IMR-90 (cell line): Measurements from ENCODE around the gene ARHGAP12.

Source experiments
- BHLHE40 ChIP-seq: fragments of 150-350 bp; IDR thresholded peaks from 2 replicates; pipeline ENCODE4 v1.6.1; 2016; ENCODE audit warnings: mild to moderate bottlenecking, low read depth, low read length
- CEBPB ChIP-seq: IDR thresholded peaks from 2 replicates; pipeline ENCODE4 v1.6.1; 2012; ENCODE audit warnings: low read depth, low read length, improper control_type of control experiment
- CTCF ChIP-seq: conservative IDR thresholded peaks from 2 replicates; pipeline ENCODE4 v1.5.1; 2012; ENCODE audit warnings: mild to moderate bottlenecking, low read depth, low read length, improper control_type of control experiment
- ELK1 ChIP-seq: fragments of 150-350 bp; IDR thresholded peaks from 2 replicates; pipeline ENCODE4 v1.6.1; 2016; ENCODE audit warnings: low read depth, mild to moderate bottlenecking, low read length, moderate library complexity, borderline replicate concordance
- FOS ChIP-seq: fragments of 150-350 bp; IDR thresholded peaks from 2 replicates; pipeline ENCODE4 v1.6.1; 2016; ENCODE audit warnings: low read depth, low read length
- MAFK ChIP-seq: IDR thresholded peaks from 2 replicates; pipeline ENCODE4 v1.6.1; 2012; ENCODE audit warnings: low read depth, low read length, improper control_type of control experiment
- MAZ ChIP-seq: IDR thresholded peaks from 2 replicates; pipeline ENCODE4 v1.6.1; 2012; ENCODE audit warnings: low read depth, mild to moderate bottlenecking, low read length, improper control_type of control experiment, moderate library complexity, borderline replicate concordance
- MXI1 ChIP-seq: IDR thresholded peaks from 2 replicates; pipeline ENCODE4 v1.6.1; 2012; ENCODE audit warnings: low read depth, mild to moderate bottlenecking, low read length, moderate library complexity, borderline replicate concordance
- NFE2L2 ChIP-seq: fragments of 150-350 bp; IDR thresholded peaks from 2 replicates; pipeline ENCODE4 v1.6.1; 2016; ENCODE audit warnings: low read depth, mild to moderate bottlenecking, low read length
- POLR2A ChIP-seq: IDR thresholded peaks from 2 replicates; pipeline ENCODE4 v1.6.1; 2012; ENCODE audit warnings: mild to moderate bottlenecking, low read depth, low read length
- RAD21 ChIP-seq: IDR thresholded peaks from 2 replicates; pipeline ENCODE4 v1.6.1; 2012; ENCODE audit warnings: low read length, improper control_type of control experiment
- SMC3 ChIP-seq: fragments of 150-350 bp; IDR thresholded peaks from 2 replicates; pipeline ENCODE4 v1.6.1; 2016; ENCODE audit warnings: low read depth, mild to moderate bottlenecking, antibody characterized with exemption, low read length, moderate library complexity
- USF2 ChIP-seq: fragments of 150-350 bp; IDR thresholded peaks from 2 replicates; pipeline ENCODE4 v1.6.1; 2017; ENCODE audit warnings: mild to moderate bottlenecking, antibody characterized with exemption, low read length, low read depth

- no peak for TF ChIP-seq POLR2A
- no peak for TF ChIP-seq CTCF
- TF ChIP-seq USF2 = no peak
- TF ChIP-seq FOS = no peak
- TF ChIP-seq SMC3 = no peak
- no peak for TF ChIP-seq MXI1
- no peak for TF ChIP-seq RAD21
- no peak for TF ChIP-seq CEBPB
- no peak for TF ChIP-seq ELK1
- no peak for TF ChIP-seq BHLHE40
- no peak for TF ChIP-seq MAZ
- no peak for TF ChIP-seq NFE2L2
- no peak for TF ChIP-seq MAFK
Observed at GRCh38 chr10:31926160-31926559, 2.5 kb downstream of the ARHGAP12 start.
